RWPE1 (cell line): ENCODE results near the gene DAPK1.
A peak's percentile ranks its signal among the peaks of the same experiment; 100 is the strongest.

Source experiments
- CTCF ChIA-PET: fragments of 350-600 bp; sonication (Branson Sonifier 250); formaldehyde crosslinking; extraction: SDS; loops from one replicate; lab custom pipeline; 2021; lab: Yijun Ruan, JAX
- POLR2A ChIA-PET: fragments of 400-600 bp; formaldehyde crosslinking; extraction: SDS; loops from one replicate; lab custom pipeline; 2020; ENCODE audit warnings: antibody characterized with exemption; ENCODE audit not compliant: low non-redundant PET; lab: Yijun Ruan, JAX
- DNase-seq: peaks from one replicate; pipeline ENCODE4 v3.0.0; 2012; ENCODE audit warnings: low spot score
- H3K27ac ChIP-seq: fragments of 450-650 bp; 2 replicates; pipeline ENCODE4 v1.5.1; 2017
- CTCF ChIP-seq: fragments of 450-650 bp; conservative IDR thresholded peaks from 2 replicates; pipeline ENCODE4 v1.5.1; 2017; ENCODE audit warnings: low read depth, mild to moderate bottlenecking

DAPK1 gene

GRCh38 chr9:87549791-87550190 lies 52.1 kb downstream of the DAPK1 start:
- no peak overlapping the region for H3K27ac ChIP-seq
- no peak for DNase-seq
- CTCF ChIA-PET, result no interaction called here
- TF ChIP-seq CTCF, result no peak
- POLR2A ChIA-PET, result no interaction called here

GRCh38 chr9:87550253-87550954 lies 52.7 kb downstream of the DAPK1 start:
- no peak for DNase-seq
- POLR2A ChIA-PET, result no interaction called here
- CTCF ChIA-PET, result no interaction called here
- TF ChIP-seq CTCF, result no peak
- no peak overlapping the region for H3K27ac ChIP-seq

- no peak for DNase-seq
- POLR2A ChIA-PET, result no interaction called here
- TF ChIP-seq CTCF, result no peak
- CTCF ChIA-PET, result no interaction called here
- H3K27ac ChIP-seq, result no peak overlapping the region
These were observed 54.1 kb downstream of the DAPK1 start for GRCh38 chr9:87551772-87552217.

- DNase-seq, result no peak
- ChIA-PET CTCF (interaction anchor here (0.7 to 1.0 kb wide), 2 partner anchors 24 to 1343 kb away, joined by 3 read pairs; no protein-coding TSS in a partner anchor), POLR2A (no interaction called here)
- peak overlapping the region; percentile 36; the same call in 1 of the 2 replicates for H3K27ac ChIP-seq
- no peak for TF ChIP-seq CTCF
These were observed 56.7 kb downstream of the DAPK1 start for GRCh38 chr9:87554171-87554910.

- no peak overlapping the region for H3K27ac ChIP-seq
- POLR2A ChIA-PET, result no interaction called here
These were observed 57.3 kb downstream of the DAPK1 start for GRCh38 chr9:87554976-87555375.

More at GRCh38 chr9:87554976-87555375, 57.3 kb downstream of the DAPK1 start:
- CTCF ChIA-PET, result interaction anchor here (1.0 kb wide), 1 partner anchor 23 kb away, joined by 3 read pairs; no protein-coding TSS in a partner anchor
- DNase-seq, result no peak
- TF ChIP-seq CTCF, result no peak
